ENCODE measurements around the gene GLIS2.

The GLIS2 gene

GRCh38 chr16:4298761-4299522 is 16.9 kb upstream of the GLIS2 start:
- no peak for DNase-seq

GRCh38 chr16:4301177-4301576 is 14.7 kb upstream of the GLIS2 start:
- no peak for DNase-seq

GRCh38 chr16:4301968-4302367 is 13.9 kb upstream of the GLIS2 start:
- DNase-seq: no peak

GRCh38 chr16:4303973-4304372 is 11.9 kb upstream of the GLIS2 start:
- DNase-seq: no peak

GRCh38 chr16:4306470-4307214 is 9.2 kb upstream of the GLIS2 start:
- DNase-seq: no peak

GRCh38 chr16:4307215-4308037 is 8.4 kb upstream of the GLIS2 start:
- DNase-seq: peak; percentile 93

- DNase-seq: no peak
These were observed 6.6 kb upstream of the GLIS2 start for GRCh38 chr16:4309102-4309832.

GRCh38 chr16:4309833-4310266 is 6.0 kb upstream of the GLIS2 start:
- peak; percentile 23 for DNase-seq

GRCh38 chr16:4313563-4314531 is 2.0 kb upstream of the GLIS2 start:
- peak; percentile 34 for DNase-seq

GRCh38 chr16:4314532-4315185 is 1.2 kb upstream of the GLIS2 start:
- peak; percentile 4 for DNase-seq

GRCh38 chr16:4316108-4316863 is 419 bp downstream of the GLIS2 start:
- DNase-seq: no peak

GRCh38 chr16:4316864-4317531 is 1.1 kb downstream of the GLIS2 start:
- DNase-seq: peak; percentile 60

GRCh38 chr16:4317532-4318450 is 1.9 kb downstream of the GLIS2 start:
- no peak for DNase-seq

GRCh38 chr16:4318451-4318910 is 2.6 kb downstream of the GLIS2 start:
- no peak for DNase-seq

GRCh38 chr16:4318967-4319366 is 3.1 kb downstream of the GLIS2 start:
- no peak for DNase-seq

- no peak for DNase-seq
These were observed 3.9 kb downstream of the GLIS2 start for GRCh38 chr16:4319454-4320421.

GRCh38 chr16:4320571-4321137 is 4.8 kb downstream of the GLIS2 start:
- no peak for DNase-seq
